ENCODE results near the gene CORO6. TPM values are rescaled to one million over a fixed set of nuclear protein-coding genes. Genes with fewer than 3 reads are reported as not detected.

Gene CORO6
- total and polyA plus RNA-seq, 10 of the 15 experiments (the other 5 are each of a cell fraction or from before 2014, with no cell fraction given): 0.26 to 5.0 (median 1.7) TPM; not detected in 1

DNA sequence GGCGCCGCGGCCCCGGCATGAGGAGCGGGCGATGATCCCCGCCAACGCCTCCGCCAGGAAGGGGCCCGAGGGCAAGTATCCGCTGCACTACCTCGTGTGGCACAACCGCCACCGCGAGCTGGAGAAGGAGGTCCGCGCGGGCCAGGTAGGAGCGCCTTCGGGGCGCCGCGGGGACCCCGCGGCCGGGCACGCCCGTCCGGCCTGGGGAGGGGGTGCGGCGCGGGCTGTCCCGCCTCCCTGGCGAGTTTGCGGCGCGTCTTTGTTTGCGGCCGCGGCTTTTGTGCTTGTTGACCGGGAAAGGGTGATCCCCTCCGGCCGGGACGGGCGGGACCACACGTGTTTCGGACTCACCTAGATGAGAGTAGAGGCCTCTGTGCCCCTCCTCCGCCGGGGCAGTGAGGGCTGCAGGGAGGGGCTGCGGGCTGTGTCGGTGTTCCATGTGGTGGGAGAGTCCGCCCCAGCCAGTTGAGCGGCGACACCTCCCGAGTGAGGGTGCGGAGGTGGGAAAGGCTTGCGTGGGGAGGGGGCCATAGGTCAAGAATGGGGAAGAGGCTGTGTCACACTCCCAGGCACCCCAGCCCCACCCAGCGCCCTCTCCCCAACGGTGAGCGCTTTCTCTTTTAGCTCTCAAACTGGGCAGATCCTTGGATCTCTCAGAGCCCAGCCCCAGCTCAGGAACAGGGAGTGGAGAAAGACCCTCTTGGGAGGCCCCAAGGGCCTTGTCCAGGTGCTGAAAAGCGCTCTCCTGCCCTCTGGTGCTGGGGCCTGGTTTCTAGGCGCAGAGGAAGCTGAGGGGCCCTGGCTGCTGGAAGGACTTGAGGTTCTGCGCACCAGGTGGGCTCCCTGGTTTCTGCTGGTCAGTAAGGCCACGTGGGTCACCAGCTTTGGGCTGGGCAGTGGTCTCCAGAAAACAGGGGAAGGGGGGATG, 28.9 kb downstream of the CORO6 start:
- H3K4me1 ChIP-seq (ENCODE audit: control insufficient read depth, insufficient read depth, low read length): peaks cover 36% of the 10 kb centered on the region
- DNase-seq (ENCODE audit: low read depth, low spot score): no peak
- peaks cover 6% of the 10 kb centered on the region for H3K79me2 ChIP-seq (ENCODE audit: control insufficient read depth, insufficient read depth, low read length)
- H4K20me1 ChIP-seq (ENCODE audit: control insufficient read depth, insufficient read depth): no peaks in the 10 kb centered on the region
- no peak overlapping the region; the same call in 1 of the 2 replicates for H3K9ac ChIP-seq (ENCODE audit: control insufficient read depth, insufficient read depth, low read length)
- H3K9me3 ChIP-seq (replicated peaks; ENCODE audit: control insufficient read depth, insufficient read depth, low read length): no peaks in the 10 kb centered on the region
- intact Hi-C loops (cut with micrococcal nuclease; ENCODE audit: unreplicated experiment) (loop anchor here (10.0 kb wide), 1 partner anchor 229 kb away; no protein-coding TSS in a partner anchor), in situ Hi-C loops (cut with MboI) (no loop called here)
- H3K4me2 ChIP-seq (ENCODE audit: control insufficient read depth, insufficient read depth): peak overlapping the region; percentile 73
- no peak overlapping the region for H3K27ac ChIP-seq (ENCODE audit: control insufficient read depth, insufficient read depth)
- CTCF ChIA-PET: interaction anchor here (0.6 to 5.0 kb wide), 12 partner anchors 11 to 224 kb away, joined by 3 to 72 read pairs (median 6); no protein-coding TSS in a partner anchor
- SMC1A ChIA-PET (ENCODE audit: uncharacterized antibody, unreplicated experiment): interaction anchor here (0.8 to 1.9 kb wide), 2 partner anchors 12 to 13 kb away, joined by 3 to 7 read pairs; no protein-coding TSS in a partner anchor
- BruUV-seq (replicated peaks): no TSS peak
- H3K36me3 ChIP-seq (ENCODE audit: control insufficient read depth in 2 of 2, insufficient read depth in 2 of 2, low read length in 1 of 2): no peaks in the 10 kb centered on the region
- RAD21 ChIA-PET (ENCODE audit: unreplicated experiment): interaction anchor here (0.5 to 2.9 kb wide), 4 partner anchors 10 to 224 kb away, joined by 3 to 16 read pairs (median 8); no protein-coding TSS in a partner anchor
- peak overlapping the region; percentile 67 for H3K4me3 ChIP-seq
- peak overlapping the region; percentile 47; the same call in 1 of the 2 replicates for H2AFZ ChIP-seq (ENCODE audit: control insufficient read depth, low read depth, low read length)
- POLR2A ChIA-PET: interaction anchor here (1.0 to 1.1 kb wide), 2 partner anchors 20 to 21 kb away, joined by 3 to 4 read pairs; no protein-coding TSS in a partner anchor
- ATAC-seq: no peak
- no peak for FAIRE-seq
- 8% methylated on average over 52 of the region's 64 CpGs for WGBS (ENCODE audit: insufficient coverage, insufficient replicate concordance, low lambda C conversion rate, missing lambda C conversion rate)
- H3K27me3 ChIP-seq (replicated peaks in 1 of 2; ENCODE audit: control insufficient read depth in 2 of 2, insufficient read depth in 2 of 2, low read length in 1 of 2): no peaks in the 10 kb centered on the region; a peak in 1 of 4 replicates
- TF ChIP-seq RAD51 (IDR thresholded peaks at IDR 0.05) (no peak), HDGF (IDR thresholded peaks at IDR 0.05) (no peak), LARP7 (IDR thresholded peaks at IDR 0.05) (no peak), ZZZ3 (IDR thresholded peaks at IDR 0.05; ENCODE audit: control insufficient read depth, insufficient read length, low read depth) (no peak), POLR2A (IDR thresholded peaks at IDR 0.05; ENCODE audit: low read depth, low read length) (no peak), SMAD1 (IDR thresholded peaks at IDR 0.05; ENCODE audit: low read depth, partially characterized antibody) (no peak), NFYB (IDR thresholded peaks at IDR 0.05; ENCODE audit: insufficient read depth, low read depth, low read length) (no peak), SREBF1 (IDR thresholded peaks at IDR 0.05; ENCODE audit: low read length) (peak; percentile 90), ZSCAN29 (IDR thresholded peaks at IDR 0.05) (no peak), CHD4 (IDR thresholded peaks at IDR 0.05) (no peak), SIN3A (IDR thresholded peaks at IDR 0.05; ENCODE audit: low read depth, low read length) (peak; percentile 95; the same call in 1 of the 2 replicates), IKZF2 (IDR thresholded peaks at IDR 0.05) (0 out of 4 replicates have a peak, but pooled peaks of 1 of the 2 experiments have one; percentile 10), MXI1 (IDR thresholded peaks at IDR 0.05; ENCODE audit: low read depth, low read length) (peak; percentile 57; the same call in 1 of the 2 replicates)
- TF ChIP-seq, protein P1, sequence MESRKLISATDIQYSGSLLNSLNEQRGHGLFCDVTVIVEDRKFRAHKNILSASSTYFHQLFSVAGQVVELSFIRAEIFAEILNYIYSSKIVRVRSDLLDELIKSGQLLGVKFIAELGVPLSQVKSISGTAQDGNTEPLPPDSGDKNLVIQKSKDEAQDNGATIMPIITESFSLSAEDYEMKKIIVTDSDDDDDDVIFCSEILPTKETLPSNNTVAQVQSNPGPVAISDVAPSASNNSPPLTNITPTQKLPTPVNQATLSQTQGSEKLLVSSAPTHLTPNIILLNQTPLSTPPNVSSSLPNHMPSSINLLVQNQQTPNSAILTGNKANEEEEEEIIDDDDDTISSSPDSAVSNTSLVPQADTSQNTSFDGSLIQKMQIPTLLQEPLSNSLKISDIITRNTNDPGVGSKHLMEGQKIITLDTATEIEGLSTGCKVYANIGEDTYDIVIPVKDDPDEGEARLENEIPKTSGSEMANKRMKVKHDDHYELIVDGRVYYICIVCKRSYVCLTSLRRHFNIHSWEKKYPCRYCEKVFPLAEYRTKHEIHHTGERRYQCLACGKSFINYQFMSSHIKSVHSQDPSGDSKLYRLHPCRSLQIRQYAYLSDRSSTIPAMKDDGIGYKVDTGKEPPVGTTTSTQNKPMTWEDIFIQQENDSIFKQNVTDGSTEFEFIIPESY (IDR thresholded peaks at IDR 0.05): no peak
- TF ChIP-seq, protein P2, sequence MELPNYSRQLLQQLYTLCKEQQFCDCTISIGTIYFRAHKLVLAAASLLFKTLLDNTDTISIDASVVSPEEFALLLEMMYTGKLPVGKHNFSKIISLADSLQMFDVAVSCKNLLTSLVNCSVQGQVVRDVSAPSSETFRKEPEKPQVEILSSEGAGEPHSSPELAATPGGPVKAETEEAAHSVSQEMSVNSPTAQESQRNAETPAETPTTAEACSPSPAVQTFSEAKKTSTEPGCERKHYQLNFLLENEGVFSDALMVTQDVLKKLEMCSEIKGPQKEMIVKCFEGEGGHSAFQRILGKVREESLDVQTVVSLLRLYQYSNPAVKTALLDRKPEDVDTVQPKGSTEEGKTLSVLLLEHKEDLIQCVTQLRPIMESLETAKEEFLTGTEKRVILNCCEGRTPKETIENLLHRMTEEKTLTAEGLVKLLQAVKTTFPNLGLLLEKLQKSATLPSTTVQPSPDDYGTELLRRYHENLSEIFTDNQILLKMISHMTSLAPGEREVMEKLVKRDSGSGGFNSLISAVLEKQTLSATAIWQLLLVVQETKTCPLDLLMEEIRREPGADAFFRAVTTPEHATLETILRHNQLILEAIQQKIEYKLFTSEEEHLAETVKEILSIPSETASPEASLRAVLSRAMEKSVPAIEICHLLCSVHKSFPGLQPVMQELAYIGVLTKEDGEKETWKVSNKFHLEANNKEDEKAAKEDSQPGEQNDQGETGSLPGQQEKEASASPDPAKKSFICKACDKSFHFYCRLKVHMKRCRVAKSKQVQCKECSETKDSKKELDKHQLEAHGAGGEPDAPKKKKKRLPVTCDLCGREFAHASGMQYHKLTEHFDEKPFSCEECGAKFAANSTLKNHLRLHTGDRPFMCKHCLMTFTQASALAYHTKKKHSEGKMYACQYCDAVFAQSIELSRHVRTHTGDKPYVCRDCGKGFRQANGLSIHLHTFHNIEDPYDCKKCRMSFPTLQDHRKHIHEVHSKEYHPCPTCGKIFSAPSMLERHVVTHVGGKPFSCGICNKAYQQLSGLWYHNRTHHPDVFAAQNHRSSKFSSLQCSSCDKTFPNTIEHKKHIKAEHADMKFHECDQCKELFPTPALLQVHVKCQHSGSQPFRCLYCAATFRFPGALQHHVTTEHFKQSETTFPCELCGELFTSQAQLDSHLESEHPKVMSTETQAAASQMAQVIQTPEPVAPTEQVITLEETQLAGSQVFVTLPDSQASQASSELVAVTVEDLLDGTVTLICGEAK (IDR thresholded peaks at IDR 0.05; ENCODE audit: borderline replicate concordance): peak; percentile 77
